Heart left ventricle (tissue), 13 donors: ENCODE data around the gene CDH23.

Source experiments
- CTCF ChIP-seq, 12 donors: fragments of 200-600 bp; sonication (generic) in 4 of 12; IDR thresholded peaks; one replicate each; pipeline versions ENCODE4 v1.5.0 to v1.8.0; 2018 to 2022; ENCODE audit warnings: antibody characterized with exemption in 12 of 12, mild to moderate bottlenecking in 5 of 12
- POLR2A ChIP-seq, 2 donors: fragments of 450-650 bp; IDR thresholded peaks; one replicate each; pipeline ENCODE4 v1.6.1; 2017; ENCODE audit warnings: antibody characterized with exemption in 2 of 2, mild to moderate bottlenecking in 2 of 2, moderate library complexity in 2 of 2
- donor health status: ischemic (EF 13 %, LVEDD 7.1; RV severe dilation, severe dysfunction).
- donor health status: DM: no; HTN: yes; CAD: no.
- donor health status: DM: no; HTN: no; CAD: no.
- donor health status: ischemic (EF 25% LVEDD 6.9; RV normal size, moderate dysfunction).
- donor health status: ischemic (EF 25% LVEDD 5.7; RV mildly dilated, moderate dysfunction).
- donor health status: ischemic (EF 35%, LVEDD 5.7; RV mildly dilated, moderate dysfunction).
- donor health status: nonischemic (EF 11% LVEDD 7.7; RV severe dilation, severe dysfunction).
- donor health status: DM: yes; HTN: yes; CAD: no.
- donor health status: PGD.
- donor health status: ischemic (EF 29% LVEDD 5.4; RV normal size, mild dysfunction).
- donor health status: nonischemic (EF 23%, LVEDD 6.1; RV moderate dilation, normal function).

- no peak for TF ChIP-seq CTCF (IDR thresholded peaks at IDR 0.05)
- TF ChIP-seq POLR2A (IDR thresholded peaks at IDR 0.05) = no peak
Observed at GRCh38 chr10:71520042-71520441, 123.3 kb downstream of the CDH23 start.
